Subcutaneous abdominal adipose tissue (tissue), 5 donors: ENCODE measurements around the gene GALR3.

Experiments
- H3K27ac ChIP-seq: one replicate; pipeline ENCODE4 v1.7.0; 2013; ENCODE audit warnings: low read depth, mild to moderate bottlenecking, inconsistent platforms, low read length, moderate library complexity
- H3K27me3 ChIP-seq, 5 donors: one replicate each; pipeline ENCODE4 v1.7.0; 2013; ENCODE audit warnings: low read length in 5 of 5, inconsistent platforms in 1 of 5; ENCODE audit not compliant: control insufficient read depth in 5 of 5, insufficient read depth in 4 of 5
- H3K36me3 ChIP-seq, 5 donors: one replicate each; pipeline ENCODE4 v1.7.0; 2013; ENCODE audit warnings: low read length in 5 of 5; ENCODE audit not compliant: control insufficient read depth in 5 of 5, insufficient read depth in 5 of 5
- H3K4me1 ChIP-seq, 5 donors: one replicate each; pipeline ENCODE4 v1.7.0; 2013; ENCODE audit warnings: low read length in 5 of 5, mild to moderate bottlenecking in 3 of 5, moderate library complexity in 1 of 5; ENCODE audit not compliant: control insufficient read depth in 5 of 5, insufficient read depth in 5 of 5
- H3K4me3 ChIP-seq, 5 donors: one replicate each; pipeline ENCODE4 v1.7.0; 2013; ENCODE audit warnings: low read length in 5 of 5, low read depth in 1 of 5
- H3K9ac ChIP-seq, 5 donors: one replicate each; pipeline ENCODE4 v1.7.0; 2013; ENCODE audit warnings: low read length in 5 of 5, mild to moderate bottlenecking in 4 of 5, moderate library complexity in 3 of 5
- H3K9me3 ChIP-seq, 5 donors: one replicate each; pipeline ENCODE4 v1.7.0; 2013; ENCODE audit warnings: low read length in 5 of 5; ENCODE audit not compliant: control insufficient read depth in 5 of 5
- donor health status: healthy.
- donor health status: healthy.
- donor health status: healthy.
- donor health status: healthy.
- donor health status: healthy.

The GALR3 gene

DNA sequence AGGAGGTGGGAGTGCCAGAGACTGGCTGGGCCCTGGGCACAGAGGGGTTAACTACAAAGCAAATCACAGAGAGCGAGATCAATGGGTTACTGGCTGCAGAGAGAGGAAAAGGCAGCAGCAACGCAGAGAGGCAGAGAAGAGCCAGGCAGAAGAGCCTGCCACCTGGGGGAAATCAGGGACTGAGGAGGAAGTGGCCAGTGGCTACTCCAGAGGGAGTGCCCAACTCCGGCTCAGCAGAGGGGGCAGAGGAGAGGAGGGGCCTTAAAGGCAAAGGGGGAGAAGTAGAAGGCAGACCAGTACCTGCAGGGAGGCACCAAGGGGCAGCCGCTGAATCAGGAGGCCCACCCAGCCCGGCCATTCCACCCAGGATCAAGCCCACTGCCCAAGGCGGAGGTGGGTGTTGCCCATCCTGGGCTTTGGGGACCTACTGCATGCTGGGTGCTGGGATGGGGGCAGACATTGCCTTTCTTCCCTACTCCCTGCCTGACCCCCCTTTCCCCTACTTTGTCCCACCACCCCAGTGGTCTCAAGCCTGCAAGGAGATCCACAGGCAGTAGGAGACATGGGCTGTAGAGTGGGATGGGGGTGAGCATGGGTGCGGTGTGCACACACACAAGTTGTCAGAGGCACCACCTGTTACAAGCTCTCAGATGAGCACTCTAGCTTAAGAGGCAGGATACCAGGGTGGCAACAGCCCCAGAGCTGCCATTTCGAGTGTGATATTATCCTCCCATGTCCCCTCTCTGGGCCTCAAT is 926 bp upstream of the GALR3 start:
- Histone ChIP-seq H3K4me1 (peaks cover 1 to 36% (median 21%) of the 10 kb centered on the region in 5 donors), H3K27me3 (peaks cover 26 to 35% (median 31%) of the 10 kb centered on the region in 5 donors), H3K4me3 (no peak overlapping the region), H3K9ac (no peak overlapping the region), H3K36me3 (no peaks in the 10 kb centered on the region), H3K27ac (no peak overlapping the region), H3K9me3 (no peaks in the 10 kb centered on the region)

- Histone ChIP-seq H3K4me1 (peaks cover 0 to 18% (median 3%) of the 10 kb centered on the region in 5 donors), H3K9ac (no peak overlapping the region), H3K9me3 (no peaks in the 10 kb centered on the region), H3K4me3 (peak overlapping the region in 4 of 5 donors; percentile 6 to 49 (median 43)), H3K27me3 (peaks cover 22 to 30% (median 26%) of the 10 kb centered on the region in 5 donors), H3K27ac (no peak overlapping the region), H3K36me3 (peaks cover 0 to 15% (median 11%) of the 10 kb centered on the region in 5 donors)
Measured at GRCh38 chr22:37824674-37825641, 1.8 kb downstream of the GALR3 start.

DNA sequence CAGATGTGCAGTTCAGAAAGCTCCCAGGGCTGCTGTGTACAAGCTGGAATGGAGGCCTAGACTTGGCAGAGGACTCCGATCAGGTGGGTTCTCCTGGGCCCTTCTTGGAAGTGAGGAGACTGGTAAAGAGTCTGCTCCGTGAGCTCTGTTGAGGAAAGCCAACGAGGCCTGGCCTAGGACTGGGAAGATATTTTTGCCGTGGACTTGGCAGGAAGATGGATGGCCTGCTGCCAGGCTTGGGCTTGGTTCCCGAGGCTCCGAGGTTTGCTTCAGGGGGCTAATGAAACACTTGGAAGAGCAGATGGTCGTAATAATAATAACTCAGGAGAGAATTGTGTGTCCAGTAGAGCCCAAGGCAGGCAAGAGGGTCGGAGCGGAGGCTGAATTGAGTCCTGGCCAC is 3.9 kb downstream of the GALR3 start:
- no peak overlapping the region for H3K4me3 ChIP-seq
- peaks cover 0 to 18% (median 3%) of the 10 kb centered on the region in 5 donors for H3K4me1 ChIP-seq
- peaks cover 15 to 22% (median 19%) of the 10 kb centered on the region in 5 donors for H3K27me3 ChIP-seq
- H3K9me3 ChIP-seq, result no peaks in the 10 kb centered on the region
- H3K36me3 ChIP-seq, result peaks cover 0 to 36% (median 32%) of the 10 kb centered on the region in 5 donors
- H3K9ac ChIP-seq, result peak overlapping the region in 1 of 5 donors; percentile 52
- H3K27ac ChIP-seq, result no peak overlapping the region

DNA sequence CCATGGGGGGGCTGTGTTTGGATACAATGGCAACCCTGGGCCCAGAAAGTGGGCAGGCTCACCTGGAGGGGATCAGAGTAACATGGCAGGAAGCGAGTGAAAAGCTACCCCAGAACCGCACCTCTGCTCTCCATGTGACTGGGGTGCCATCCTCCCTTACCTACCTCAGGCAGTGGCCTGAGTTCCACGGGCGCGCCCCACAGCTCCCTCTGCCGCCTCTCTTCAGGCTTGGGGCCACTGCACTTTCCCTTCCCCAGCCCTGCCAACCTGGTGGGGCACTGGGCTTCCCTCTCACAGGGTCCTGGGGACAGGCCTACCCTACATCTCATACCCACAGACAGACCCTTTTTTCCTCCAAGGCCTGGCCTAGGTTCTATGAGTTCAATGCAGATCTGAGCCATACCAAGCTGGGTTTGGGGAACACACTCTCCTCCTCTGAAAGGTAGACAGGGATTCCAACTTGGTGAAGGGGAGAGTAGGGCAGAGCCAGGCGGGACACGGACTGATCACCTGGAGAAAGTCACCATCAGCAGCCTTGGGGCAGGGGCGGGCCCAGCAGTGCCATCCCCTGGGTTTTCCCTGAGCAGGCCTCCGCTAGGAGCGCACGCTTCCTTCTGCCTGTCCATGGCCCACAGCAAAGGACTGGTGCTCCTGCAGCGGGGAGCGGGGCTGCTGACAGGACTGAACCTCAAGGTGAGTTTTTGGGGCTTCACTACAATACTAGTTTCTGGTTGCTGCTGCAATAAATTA is 7.1 kb downstream of the GALR3 start:
- no peaks in the 10 kb centered on the region for H3K9me3 ChIP-seq
- no peak overlapping the region for H3K4me3 ChIP-seq
- peaks cover 0 to 61% (median 54%) of the 10 kb centered on the region in 5 donors for H3K36me3 ChIP-seq
- H3K27me3 ChIP-seq, result no peaks in the 10 kb centered on the region
- H3K4me1 ChIP-seq, result peaks cover 0 to 9% (median 3%) of the 10 kb centered on the region in 5 donors
- H3K9ac ChIP-seq, result no peak overlapping the region
- no peak overlapping the region for H3K27ac ChIP-seq

GRCh38 chr22:37831472-37831871 is 8.3 kb downstream of the GALR3 start:
- Histone ChIP-seq H3K4me1 (peaks cover 0 to 7% (median 3%) of the 10 kb centered on the region in 5 donors), H3K27ac (no peak overlapping the region), H3K36me3 (peaks cover 0 to 65% (median 54%) of the 10 kb centered on the region in 5 donors), H3K9me3 (no peaks in the 10 kb centered on the region), H3K4me3 (no peak overlapping the region), H3K9ac (no peak overlapping the region), H3K27me3 (no peaks in the 10 kb centered on the region)

DNA sequence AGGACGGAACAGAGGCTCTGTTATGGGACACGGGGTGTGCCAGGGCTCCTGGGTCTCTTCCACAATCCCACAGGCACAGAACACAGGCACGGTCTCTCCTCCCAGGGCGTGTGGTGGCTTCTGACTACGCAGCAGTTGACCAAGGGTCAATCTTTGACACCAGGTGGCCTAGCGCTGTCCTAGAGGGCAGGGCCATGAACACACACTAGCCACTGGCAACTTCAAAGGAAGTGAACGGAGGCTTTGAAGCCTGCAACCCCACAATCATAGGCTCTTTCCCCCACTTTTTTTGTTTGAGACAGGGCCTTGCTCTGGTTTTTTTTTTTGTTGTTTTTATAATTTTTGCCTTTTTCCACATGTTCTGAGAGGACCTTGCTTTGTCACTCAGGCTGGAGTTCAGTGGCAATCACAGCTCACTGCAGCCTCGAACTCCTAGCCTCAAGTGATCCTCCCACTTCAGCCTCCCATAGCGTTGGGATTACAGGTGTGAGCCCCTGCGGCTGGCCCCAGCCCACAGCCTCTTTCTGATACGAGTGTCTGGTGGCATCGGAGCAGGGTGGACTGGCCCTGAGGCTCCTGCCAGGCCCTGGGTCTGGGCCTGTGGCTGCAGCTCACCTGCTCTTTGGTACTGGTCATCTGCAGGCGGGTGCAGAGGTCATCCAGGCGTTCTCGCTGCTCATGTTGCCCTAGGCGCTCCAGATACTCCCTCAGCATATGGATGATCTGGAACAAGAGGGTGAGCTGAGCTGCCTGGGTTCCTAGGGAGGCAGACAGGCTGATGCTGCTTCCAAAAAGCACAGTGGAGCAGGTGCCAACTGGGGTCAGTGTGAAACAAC is 9.1 kb downstream of the GALR3 start:
- Histone ChIP-seq H3K4me3 (no peak overlapping the region), H3K9me3 (no peaks in the 10 kb centered on the region), H3K9ac (no peak overlapping the region), H3K36me3 (peaks cover 2 to 71% (median 59%) of the 10 kb centered on the region in 5 donors), H3K27ac (no peak overlapping the region), H3K4me1 (peaks cover 0 to 1% (median 1%) of the 10 kb centered on the region in 5 donors), H3K27me3 (no peaks in the 10 kb centered on the region)

- Histone ChIP-seq H3K27me3 (no peaks in the 10 kb centered on the region), H3K27ac (no peak overlapping the region), H3K9ac (peak overlapping the region in 1 of 5 donors; percentile 4), H3K36me3 (peaks cover 2 to 24% (median 18%) of the 10 kb centered on the region in 5 donors), H3K9me3 (peaks cover 0 to 3% (median 0%) of the 10 kb centered on the region in 5 donors), H3K4me3 (no peak overlapping the region), H3K4me1 (peaks cover 0 to 17% (median 16%) of the 10 kb centered on the region in 5 donors)
Measured at GRCh38 chr22:37842015-37842793, 19.0 kb downstream of the GALR3 start.

DNA sequence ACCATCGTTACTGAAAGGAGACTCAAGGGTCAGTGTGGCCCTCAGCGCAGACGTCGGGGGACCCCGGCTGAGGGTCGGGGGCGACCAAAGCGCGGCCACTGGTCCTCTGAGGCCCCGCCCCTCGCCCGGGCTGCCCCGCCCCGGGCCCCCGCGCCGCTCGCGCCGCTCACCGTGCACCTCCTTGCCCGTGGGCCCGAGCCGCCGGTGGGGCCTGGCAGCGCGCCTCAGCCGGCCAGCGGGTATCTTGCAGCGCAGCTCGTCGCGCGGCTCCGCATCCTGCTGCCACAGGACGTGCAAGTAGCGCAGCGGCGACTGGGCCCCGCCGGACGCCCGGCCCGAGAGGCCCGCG is 20.5 kb downstream of the GALR3 start:
- H3K9ac ChIP-seq, result peak overlapping the region; percentile 48 to 90 (median 73)
- H3K9me3 ChIP-seq, result peaks cover 0 to 3% (median 0%) of the 10 kb centered on the region in 5 donors
- peaks cover 0 to 11% (median 5%) of the 10 kb centered on the region in 5 donors for H3K36me3 ChIP-seq
- peak overlapping the region; percentile 65 for H3K27ac ChIP-seq
- no peaks in the 10 kb centered on the region for H3K27me3 ChIP-seq
- H3K4me1 ChIP-seq, result peaks cover 1 to 21% (median 19%) of the 10 kb centered on the region in 5 donors
- H3K4me3 ChIP-seq, result peak overlapping the region; percentile 67 to 87 (median 79)
